H1 (cell line): ENCODE measurements around the gene LRRC4C. TPM values are rescaled to one million over a fixed set of nuclear protein-coding genes. Genes with fewer than 3 reads are reported as not detected.

ENCODE experiments used
- CTCF ChIA-PET: fragments of 300-600 bp; sonication (Branson Sonifier 250); formaldehyde crosslinking; loops from one replicate; lab custom pipeline; 2021; ENCODE audit not compliant: partially characterized antibody; lab: Charles Lee
- POLR2A ChIA-PET: fragments of 300-600 bp; sonication (Branson Sonifier 250); formaldehyde crosslinking; loops from one replicate; lab custom pipeline; 2021; ENCODE audit warnings: inconsistent platforms; ENCODE audit not compliant: partially characterized antibody; lab: Charles Lee
- DNase-seq, 2 experiments: peaks; one replicate each; pipeline versions ENCODE4 v3.0.0 to v3.0.0-alpha.2; 2010 to 2022; ENCODE audit warnings: low spot score in 2 of 2, low read depth in 1 of 2, mixed read lengths in 1 of 2
- FAIRE-seq: peaks from 2 replicates; lab custom pipeline; 2011; peaks lifted over from hg19 to GRCh38; lab: Jason Lieb, UNC
- H2AFZ ChIP-seq: 2 replicates; pipeline ENCODE4 v1.8.1; 2012; ENCODE audit warnings: low read length, inconsistent platforms
- H2AK5ac ChIP-seq: 2 replicates; pipeline ENCODE4 v1.6.1; 2013; ENCODE audit warnings: low read depth, low read length
- H2BK120ac ChIP-seq: replicated peaks from 2 replicates; pipeline ENCODE3; 2013; ENCODE audit warnings: low read depth, low read length, inconsistent platforms
- H2BK12ac ChIP-seq: 2 replicates; pipeline ENCODE4 v1.6.1; 2013; ENCODE audit warnings: low read depth, low read length
- H2BK15ac ChIP-seq: 2 replicates; pipeline ENCODE4 v1.6.1; 2013; ENCODE audit warnings: low read length
- H2BK20ac ChIP-seq: 2 replicates; pipeline ENCODE4 v1.6.1; 2013; ENCODE audit warnings: low read length
- H2BK5ac ChIP-seq: 2 replicates; pipeline ENCODE4 v1.6.1; 2013; ENCODE audit warnings: low read depth, low read length
- H3K14ac ChIP-seq: 2 replicates; pipeline ENCODE4 v1.6.1; 2013; ENCODE audit warnings: inconsistent platforms; ENCODE audit not compliant: insufficient read length
- H3K18ac ChIP-seq: 2 replicates; pipeline ENCODE4 v1.6.1; 2013; ENCODE audit warnings: low read length; ENCODE audit errors: extremely low read depth
- H3K23ac ChIP-seq: 2 replicates; pipeline ENCODE4 v1.6.1; 2013; ENCODE audit warnings: inconsistent platforms; ENCODE audit not compliant: insufficient read length
- H3K23me2 ChIP-seq: 2 replicates; pipeline ENCODE4 v1.6.1; 2013; ENCODE audit warnings: low read depth, low read length
- H3K27ac ChIP-seq: 2 replicates; pipeline ENCODE4 v1.6.1; 2011; ENCODE audit warnings: low read depth, low read length, inconsistent platforms
- H3K27me3 ChIP-seq, 4 experiments: replicated peaks in 1 of 4; 1 replicate in 1 of 4; 2 replicates in 3 of 4; pipeline versions ENCODE4 v1.6.1 to v1.8.1; 2011 to 2013; ENCODE audit warnings: low read length in 3 of 4, mild to moderate bottlenecking in 3 of 4, inconsistent platforms in 2 of 4, mixed read lengths in 2 of 4, moderate library complexity in 1 of 4; ENCODE audit not compliant: control insufficient read depth in 3 of 4, insufficient read depth in 3 of 4; ENCODE audit errors: extremely low read depth in 1 of 4
- H3K36me3 ChIP-seq, 4 experiments: 2 replicates each; pipeline versions ENCODE4 v1.6.1 to v1.8.1; 2011 to 2013; ENCODE audit warnings: mild to moderate bottlenecking in 4 of 4, low read length in 3 of 4, moderate library complexity in 2 of 4, control low read depth in 1 of 4, inconsistent platforms in 1 of 4; ENCODE audit not compliant: insufficient read depth in 4 of 4, control insufficient read depth in 2 of 4
- H3K4ac ChIP-seq: replicated peaks from 2 replicates; pipeline ENCODE3; 2013; ENCODE audit warnings: low read length, low read depth, mixed read lengths, inconsistent platforms; ENCODE audit not compliant: insufficient read length
- H3K4me1 ChIP-seq, 4 experiments: replicated peaks in 1 of 4; 1 replicate in 1 of 4; 2 replicates in 3 of 4; pipeline versions ENCODE4 v1.6.1 to v1.8.1; 2011 to 2013; ENCODE audit warnings: low read length in 3 of 4, inconsistent platforms in 2 of 4, mixed read lengths in 1 of 4; ENCODE audit not compliant: insufficient read depth in 4 of 4, control insufficient read depth in 3 of 4
- H3K4me2 ChIP-seq, 2 experiments: 2 replicates each; pipeline versions ENCODE4 v1.6.1 to v1.8.1; 2011 to 2013; ENCODE audit warnings: low read depth in 2 of 2, low read length in 2 of 2, control low read depth in 1 of 2, inconsistent platforms in 1 of 2, mild to moderate bottlenecking in 1 of 2; ENCODE audit not compliant: insufficient read depth in 1 of 2
- H3K4me3 ChIP-seq, 4 experiments: fragments of 200-600, 300-600 bp in 1 of 4; sonication (generic), shearing (Covaris generic), sonication (Bioruptor Twin) in 1 of 4; 2 replicates each; pipeline versions ENCODE4 v1.5.1 to v1.8.1; 2011 to 2016; ENCODE audit warnings: low read length in 4 of 4, low read depth in 3 of 4, control low read depth in 2 of 4, inconsistent platforms in 2 of 4, mild to moderate bottlenecking in 2 of 4, mixed read lengths in 1 of 4, moderate library complexity in 1 of 4; ENCODE audit not compliant: insufficient read depth in 2 of 4; ENCODE audit errors: extremely low read depth in 1 of 4
- H3K56ac ChIP-seq: replicated peaks from 2 replicates; pipeline ENCODE3; 2013; ENCODE audit warnings: low read depth, mild to moderate bottlenecking, mixed read lengths, low read length, inconsistent platforms; ENCODE audit not compliant: insufficient read length
- H3K79me1 ChIP-seq: 2 replicates; pipeline ENCODE4 v1.6.1; 2013; ENCODE audit warnings: low read depth, low read length, control low read depth
- H3K79me2 ChIP-seq, 2 experiments: 2 replicates each; pipeline versions ENCODE4 v1.6.1 to v1.8.1; 2012 to 2013; ENCODE audit warnings: low read length in 2 of 2, mild to moderate bottlenecking in 2 of 2, inconsistent platforms in 1 of 2; ENCODE audit not compliant: insufficient read depth in 2 of 2, control insufficient read depth in 1 of 2
- H3K9ac ChIP-seq, 4 experiments: replicated peaks in 1 of 4; 1 replicate in 1 of 4; 2 replicates in 3 of 4; pipeline versions ENCODE4 v1.6.1 to v1.8.1; 2011 to 2013; ENCODE audit warnings: low read depth in 3 of 4, low read length in 3 of 4, control low read depth in 2 of 4, mild to moderate bottlenecking in 2 of 4, moderate library complexity in 2 of 4, inconsistent platforms in 1 of 4; ENCODE audit errors: extremely low read depth in 1 of 4
- H3K9me3 ChIP-seq, 2 experiments: 2 replicates each; pipeline versions ENCODE4 v1.6.1 to v1.8.1; 2012 to 2013; ENCODE audit warnings: mild to moderate bottlenecking in 2 of 2, moderate library complexity in 2 of 2, control low read depth in 1 of 2, inconsistent platforms in 1 of 2, low read depth in 1 of 2, low read length in 1 of 2, mixed read lengths in 1 of 2; ENCODE audit not compliant: insufficient read depth in 2 of 2
- H4K20me1 ChIP-seq, 2 experiments: replicated peaks in 1 of 2; 2 replicates each; pipeline versions ENCODE3 to v1.8.1; 2011 to 2013; ENCODE audit warnings: inconsistent platforms in 2 of 2, low read length in 2 of 2, mild to moderate bottlenecking in 1 of 2; ENCODE audit not compliant: insufficient read depth in 2 of 2, control insufficient read depth in 1 of 2
- H4K5ac ChIP-seq: 2 replicates; pipeline ENCODE4 v1.6.1; 2013; ENCODE audit warnings: low read length, low read depth, mixed read lengths, inconsistent platforms; ENCODE audit not compliant: insufficient read length
- H4K8ac ChIP-seq: 2 replicates; pipeline ENCODE4 v1.8.0; 2013; ENCODE audit warnings: mild to moderate bottlenecking, moderate library complexity, low read length, inconsistent platforms; ENCODE audit not compliant: insufficient read depth; ENCODE audit errors: extremely low read depth
- H4K91ac ChIP-seq: replicated peaks from 2 replicates; pipeline ENCODE3; 2013; ENCODE audit warnings: low read length, mixed read lengths, inconsistent platforms; ENCODE audit not compliant: insufficient read length
- BRCA1 ChIP-seq: IDR thresholded peaks from 2 replicates; pipeline ENCODE4 v1.6.1; 2012; ENCODE audit warnings: low read depth, low read length, improper control_type of control experiment
- CREB1 ChIP-seq: IDR thresholded peaks from 2 replicates; pipeline ENCODE4 v1.6.1; 2012; ENCODE audit warnings: inconsistent platforms
- CTBP2 ChIP-seq: IDR thresholded peaks from 2 replicates; pipeline ENCODE4 v1.7.0; 2011; ENCODE audit warnings: borderline replicate concordance, mild to moderate bottlenecking, moderate library complexity, mixed read lengths, low read length; ENCODE audit not compliant: insufficient read depth, insufficient read length
- HDAC6 ChIP-seq: IDR thresholded peaks from one replicate; pipeline ENCODE4 v1.7.1; 2012; ENCODE audit warnings: low read depth, mild to moderate bottlenecking, inconsistent platforms, low read length, moderate library complexity
- MAFK ChIP-seq: IDR thresholded peaks from 2 replicates; pipeline ENCODE4 v1.6.1; 2012; ENCODE audit warnings: low read depth, mild to moderate bottlenecking, improper control_type of control experiment, low read length
- TEAD4 ChIP-seq: IDR thresholded peaks from 2 replicates; pipeline ENCODE4 v1.6.1; 2012; ENCODE audit warnings: low read depth, low read length, inconsistent platforms, mixed read lengths
- ZNF274 ChIP-seq: IDR thresholded peaks from 2 replicates; pipeline ENCODE4 v1.7.0; 2012; ENCODE audit warnings: low read length, borderline replicate concordance; ENCODE audit errors: extremely low read depth
- WGBS, 2 experiments: shearing (Covaris generic) in 1 of 2; methylation state at CpG; one replicate each; pipeline versions ENCODE4 v1.1.6 to v1.1.7; 2013 to 2015; ENCODE audit warnings: low lambda C conversion rate in 2 of 2, mixed read lengths in 2 of 2, inconsistent platforms in 1 of 2, low coverage in 1 of 2, missing lambda C conversion rate in 1 of 2; ENCODE audit not compliant: insufficient replicate concordance in 2 of 2, insufficient coverage in 1 of 2, insufficient read length in 1 of 2; ENCODE audit errors: extremely low coverage in 1 of 2, missing lambda C conversion rate in 1 of 2; 5-methylcytosine and 5-hydroxymethylcytosine counted together
- polyA plus RNA-seq, 7 experiments: library from polyadenylated mRNA; depleted of rRNA in 3 of 7; stranded (reverse) in 5 of 7; unstranded in 2 of 7; fragments of >200 nt in 5 of 7; fragments of 200-250 nt in 2 of 7; gene quantifications; 1 replicate in 5 of 7; 2 replicates in 1 of 7; 4 replicates in 1 of 7; pipeline versions ENCODE4 v1.2.1 to v1.2.3, GENCODE V29; 2011 to 2013; ENCODE audit warnings: missing spikeins in 2 of 7, mixed read lengths in 2 of 7
- total RNA-seq: library from RNA; stranded (reverse); fragmentation: NEBNext Ultra II Directional; extraction: Animal tissue kit (Norgen Biotek cat#: 25700); gene quantifications from 2 replicates; pipeline ENCODE4 v1.2.1, GENCODE V29; 2021

LRRC4C gene
- total and polyA plus RNA-seq, 2 of the 8 experiments (the other 6 are each of a cell fraction or from before 2014, with no cell fraction given) = 0.23 to 2.2 TPM

- Histone ChIP-seq H2BK20ac (no peak overlapping the region), H3K18ac (no peak overlapping the region), H3K56ac (no peak overlapping the region), H2BK120ac (no peak overlapping the region), H4K8ac (no peak overlapping the region), H3K9me3 (no peaks in the 10 kb centered on the region), H4K20me1 (no peaks in the 10 kb centered on the region), H2BK5ac (no peak overlapping the region), H3K4me2 (no peak overlapping the region), H2BK15ac (no peak overlapping the region), H3K23ac (no peak overlapping the region), H3K4me3 (no peak overlapping the region), H3K36me3 (no peaks in the 10 kb centered on the region), H3K9ac (no peak overlapping the region), H2BK12ac (no peak overlapping the region), H2AFZ (no peak overlapping the region), H2AK5ac (no peak overlapping the region), H4K5ac (no peak overlapping the region), H3K79me1 (no peaks in the 10 kb centered on the region), H3K79me2 (no peaks in the 10 kb centered on the region), H3K4me1 (no peaks in the 10 kb centered on the region), H3K14ac (no peak overlapping the region), H3K27me3 (no peaks in the 10 kb centered on the region), H3K4ac (no peak overlapping the region), H3K27ac (no peak overlapping the region), H4K91ac (no peak overlapping the region), H3K23me2 (peaks cover 2% of the 10 kb centered on the region; the same call in 1 of the 2 replicates)
- POLR2A ChIA-PET = no interaction called here
- CTCF ChIA-PET = interaction anchor here (0.6 to 1.1 kb wide), 2 partner anchors 8 to 14 kb away, joined by 3 to 4 read pairs; no protein-coding TSS in a partner anchor
- TF ChIP-seq CTBP2 (no peak), MAFK (no peak), BRCA1 (no peak), ZNF274 (no peak), HDAC6 (no peak), CREB1 (no peak), TEAD4 (no peak)
- DNase-seq = no peak
- no peak for FAIRE-seq
- 81% methylated on average over 1 of the region's 1 CpG; no CpG with 5 or more reads in 1 of the 2 experiments for WGBS, 2 experiments
These were observed 991.7 kb downstream of the LRRC4C start for GRCh38 chr11:40467771-40468170.
